ENCODE measurements around the gene ZNF460. TPM values are rescaled to one million over a fixed set of nuclear protein-coding genes. Genes with fewer than 3 reads are reported as not detected.
"Not testable (repeated sequence)": the region's sequence is repeated elsewhere in the genome, so short reads cannot be mapped to it uniquely, and the experiment has no call there.

Gene ZNF460
- total and polyA plus RNA-seq, 5 donors from 2014 or later: 3.0 to 68.5 (median 6.0) TPM

GRCh38 chr19:57244513-57244912 lies 35.8 kb upstream of the ZNF460 start:
- Histone ChIP-seq H3K36me3 (ENCODE audit: control insufficient read depth, insufficient read depth, low read length) (peaks cover 47% of the 10 kb centered on the region), H3K4me1 (ENCODE audit: control insufficient read depth, insufficient read depth, low read length, poor library complexity, severe bottlenecking) (peaks cover 21% of the 10 kb centered on the region), H3K4me3 (ENCODE audit: low read depth, low read length) (no peak overlapping the region), H3K27ac (ENCODE audit: insufficient read depth, low read length, poor library complexity, severe bottlenecking) (no peak overlapping the region), H3K27me3 (ENCODE audit: control insufficient read depth, insufficient read depth, low read length) (no peaks in the 10 kb centered on the region), H3K9me3 (ENCODE audit: control insufficient read depth in 2 of 2, low read length in 2 of 2) (peaks cover 6 to 7% of the 10 kb centered on the region in 2 experiments)
- H3K27ac Mint-ChIP-seq: no peak overlapping the region
- H3K9me3 Mint-ChIP-seq: peaks cover 0 to 6% (median 3%) of the 10 kb centered on the region in 7 donors
- peaks cover 58% of the 10 kb centered on the region for H3K36me3 Mint-ChIP-seq
- ATAC-seq (ENCODE audit: low read depth in 2 of 2): no peak
- H3K4me1 Mint-ChIP-seq: peaks cover 11 to 50% (median 26%) of the 10 kb centered on the region in 4 donors
- peak overlapping the region in 1 of 4 donors; percentile 35 for H3K4me3 Mint-ChIP-seq
- peaks cover 5% of the 10 kb centered on the region for H3K27me3 Mint-ChIP-seq
- DNase-seq: no peak

GRCh38 chr19:57245066-57245465 lies 35.2 kb upstream of the ZNF460 start:
- H3K27ac ChIP-seq (ENCODE audit: insufficient read depth, low read length, poor library complexity, severe bottlenecking): no peak overlapping the region
- ATAC-seq (ENCODE audit: low read depth in 2 of 2): no peak
- H3K4me3 ChIP-seq (ENCODE audit: low read depth, low read length): no peak overlapping the region
- peaks cover 6 to 7% of the 10 kb centered on the region in 2 experiments for H3K9me3 ChIP-seq (ENCODE audit: control insufficient read depth in 2 of 2, low read length in 2 of 2)
- peaks cover 4% of the 10 kb centered on the region for H3K27me3 Mint-ChIP-seq
- no peak overlapping the region for H3K27ac Mint-ChIP-seq
- H3K36me3 Mint-ChIP-seq: peaks cover 60% of the 10 kb centered on the region
- no peak for DNase-seq
- H3K4me3 Mint-ChIP-seq: no peak overlapping the region
- peaks cover 10 to 48% (median 26%) of the 10 kb centered on the region in 4 donors for H3K4me1 Mint-ChIP-seq
- peaks cover 0 to 7% (median 5%) of the 10 kb centered on the region in 7 donors for H3K9me3 Mint-ChIP-seq
- no peaks in the 10 kb centered on the region for H3K27me3 ChIP-seq (ENCODE audit: control insufficient read depth, insufficient read depth, low read length)
- H3K4me1 ChIP-seq (ENCODE audit: control insufficient read depth, insufficient read depth, low read length, poor library complexity, severe bottlenecking): peaks cover 18% of the 10 kb centered on the region
- H3K36me3 ChIP-seq (ENCODE audit: control insufficient read depth, insufficient read depth, low read length): peaks cover 49% of the 10 kb centered on the region

GRCh38 chr19:57245959-57246358 lies 34.3 kb upstream of the ZNF460 start:
- peaks cover 5 to 41% (median 26%) of the 10 kb centered on the region in 4 donors for H3K4me1 Mint-ChIP-seq
- Histone ChIP-seq H3K9me3 (ENCODE audit: control insufficient read depth in 2 of 2, low read length in 2 of 2) (peaks cover 9 to 11% of the 10 kb centered on the region in 2 experiments), H3K4me1 (ENCODE audit: control insufficient read depth, insufficient read depth, low read length, poor library complexity, severe bottlenecking) (peaks cover 14% of the 10 kb centered on the region), H3K27ac (ENCODE audit: insufficient read depth, low read length, poor library complexity, severe bottlenecking) (no peak overlapping the region), H3K27me3 (ENCODE audit: control insufficient read depth, insufficient read depth, low read length) (no peaks in the 10 kb centered on the region), H3K36me3 (ENCODE audit: control insufficient read depth, insufficient read depth, low read length) (peaks cover 56% of the 10 kb centered on the region), H3K4me3 (ENCODE audit: low read depth, low read length) (no peak overlapping the region)
- H3K4me3 Mint-ChIP-seq: no peak overlapping the region
- ATAC-seq (ENCODE audit: low read depth in 2 of 2) (no peak), DNase-seq (no peak)
- peaks cover 0 to 13% (median 10%) of the 10 kb centered on the region in 7 donors for H3K9me3 Mint-ChIP-seq
- no peak overlapping the region for H3K27ac Mint-ChIP-seq
- no peaks in the 10 kb centered on the region for H3K27me3 Mint-ChIP-seq
- H3K36me3 Mint-ChIP-seq: peaks cover 67% of the 10 kb centered on the region

GRCh38 chr19:57248646-57249045 lies 31.6 kb upstream of the ZNF460 start:
- H3K4me3 ChIP-seq (ENCODE audit: low read depth, low read length): no peak overlapping the region
- H3K36me3 Mint-ChIP-seq: peaks cover 85% of the 10 kb centered on the region

GRCh38 chr19:57249329-57249728 lies 31.0 kb upstream of the ZNF460 start:
- Histone ChIP-seq H3K9me3 (ENCODE audit: control insufficient read depth in 2 of 2, low read length in 2 of 2) (peaks cover 41 to 43% of the 10 kb centered on the region in 2 experiments), H3K4me1 (ENCODE audit: control insufficient read depth, insufficient read depth, low read length, poor library complexity, severe bottlenecking) (no peaks in the 10 kb centered on the region), H3K36me3 (ENCODE audit: control insufficient read depth, insufficient read depth, low read length) (peaks cover 84% of the 10 kb centered on the region), H3K27me3 (ENCODE audit: control insufficient read depth, insufficient read depth, low read length) (no peaks in the 10 kb centered on the region), H3K4me3 (ENCODE audit: low read depth, low read length) (no peak overlapping the region), H3K27ac (ENCODE audit: insufficient read depth, low read length, poor library complexity, severe bottlenecking) (no peak overlapping the region)
- ATAC-seq (ENCODE audit: low read depth in 2 of 2) (no peak), DNase-seq (no peak)
- Mint-ChIP-seq H3K36me3 (peaks cover 86% of the 10 kb centered on the region), H3K27me3 (no peaks in the 10 kb centered on the region), H3K27ac (no peak overlapping the region), H3K4me3 (no peak overlapping the region), H3K4me1 (peaks cover 0 to 12% (median 8%) of the 10 kb centered on the region in 4 donors), H3K9me3 (peaks cover 4 to 40% (median 21%) of the 10 kb centered on the region in 7 donors)

More at GRCh38 chr19:57248646-57249045, 31.6 kb upstream of the ZNF460 start:
- ATAC-seq (ENCODE audit: low read depth in 2 of 2) (no peak), DNase-seq (no peak)
- Mint-ChIP-seq H3K9me3 (peaks cover 4 to 33% (median 20%) of the 10 kb centered on the region in 7 donors), H3K4me1 (peaks cover 0 to 17% (median 8%) of the 10 kb centered on the region in 4 donors), H3K27me3 (no peaks in the 10 kb centered on the region), H3K4me3 (no peak overlapping the region), H3K27ac (peak overlapping the region in 1 of 3 donors; percentile 56)
- Histone ChIP-seq H3K36me3 (ENCODE audit: control insufficient read depth, insufficient read depth, low read length) (peaks cover 81% of the 10 kb centered on the region), H3K27me3 (ENCODE audit: control insufficient read depth, insufficient read depth, low read length) (no peaks in the 10 kb centered on the region), H3K27ac (ENCODE audit: insufficient read depth, low read length, poor library complexity, severe bottlenecking) (no peak overlapping the region), H3K4me1 (ENCODE audit: control insufficient read depth, insufficient read depth, low read length, poor library complexity, severe bottlenecking) (no peaks in the 10 kb centered on the region), H3K9me3 (ENCODE audit: control insufficient read depth in 2 of 2, low read length in 2 of 2) (peaks cover 35 to 36% of the 10 kb centered on the region in 2 experiments)

- not testable (repeated sequence) for ATAC-seq (ENCODE audit: low read depth in 2 of 2); H3K27me3 ChIP-seq (ENCODE audit: control insufficient read depth, insufficient read depth, low read length); H3K4me1 ChIP-seq (ENCODE audit: control insufficient read depth, insufficient read depth, low read length, poor library complexity, severe bottlenecking); H3K4me3 Mint-ChIP-seq; H3K27me3 Mint-ChIP-seq; DNase-seq; H3K4me3 ChIP-seq (ENCODE audit: low read depth, low read length); H3K27ac ChIP-seq (ENCODE audit: insufficient read depth, low read length, poor library complexity, severe bottlenecking); H3K27ac Mint-ChIP-seq
- Mint-ChIP-seq H3K36me3 (peaks cover 74% of the 10 kb centered on the region), H3K4me1 (peaks cover 0 to 10% (median 9%) of the 10 kb centered on the region in 4 donors), H3K9me3 (peaks cover 6 to 66% (median 31%) of the 10 kb centered on the region in 7 donors)
- Histone ChIP-seq H3K36me3 (ENCODE audit: control insufficient read depth, insufficient read depth, low read length) (peaks cover 59% of the 10 kb centered on the region), H3K9me3 (ENCODE audit: control insufficient read depth in 2 of 2, low read length in 2 of 2) (peaks cover 48 to 72% of the 10 kb centered on the region in 2 experiments)
Measured at GRCh38 chr19:57253767-57254166, 26.5 kb upstream of the ZNF460 start.

GRCh38 chr19:57262044-57262443 lies 18.2 kb upstream of the ZNF460 start:
- Histone ChIP-seq H3K4me3 (ENCODE audit: low read depth, low read length) (no peak overlapping the region), H3K36me3 (ENCODE audit: control insufficient read depth, insufficient read depth, low read length) (peaks cover 7% of the 10 kb centered on the region), H3K27me3 (ENCODE audit: control insufficient read depth, insufficient read depth, low read length) (no peaks in the 10 kb centered on the region), H3K4me1 (ENCODE audit: control insufficient read depth, insufficient read depth, low read length, poor library complexity, severe bottlenecking) (no peaks in the 10 kb centered on the region), H3K9me3 (ENCODE audit: control insufficient read depth in 2 of 2, low read length in 2 of 2) (peaks cover 38 to 51% of the 10 kb centered on the region in 2 experiments), H3K27ac (ENCODE audit: insufficient read depth, low read length, poor library complexity, severe bottlenecking) (no peak overlapping the region)
- Mint-ChIP-seq H3K27ac (no peak overlapping the region), H3K36me3 (peaks cover 47% of the 10 kb centered on the region), H3K4me1 (peaks cover 0 to 8% (median 6%) of the 10 kb centered on the region in 4 donors), H3K27me3 (peaks cover 5% of the 10 kb centered on the region), H3K4me3 (no peak overlapping the region), H3K9me3 (peaks cover 2 to 64% (median 27%) of the 10 kb centered on the region in 7 donors)
- no peak for ATAC-seq (ENCODE audit: low read depth in 2 of 2)
- no peak for DNase-seq

GRCh38 chr19:57263244-57263741 lies 17.0 kb upstream of the ZNF460 start:
- Mint-ChIP-seq H3K9me3 (peaks cover 0 to 61% (median 23%) of the 10 kb centered on the region in 7 donors), H3K36me3 (peaks cover 46% of the 10 kb centered on the region)

More at GRCh38 chr19:57263244-57263741, 17.0 kb upstream of the ZNF460 start:
- Histone ChIP-seq H3K27me3 (ENCODE audit: control insufficient read depth, insufficient read depth, low read length) (no peaks in the 10 kb centered on the region), H3K9me3 (ENCODE audit: control insufficient read depth in 2 of 2, low read length in 2 of 2) (peaks cover 37 to 51% of the 10 kb centered on the region in 2 experiments), H3K4me1 (ENCODE audit: control insufficient read depth, insufficient read depth, low read length, poor library complexity, severe bottlenecking) (no peaks in the 10 kb centered on the region), H3K36me3 (ENCODE audit: control insufficient read depth, insufficient read depth, low read length) (peaks cover 7% of the 10 kb centered on the region), H3K4me3 (ENCODE audit: low read depth, low read length) (no peak overlapping the region), H3K27ac (ENCODE audit: insufficient read depth, low read length, poor library complexity, severe bottlenecking) (no peak overlapping the region)
- ATAC-seq (ENCODE audit: low read depth in 2 of 2) (no peak), DNase-seq (no peak)
- H3K4me1 Mint-ChIP-seq: peaks cover 0 to 6% (median 3%) of the 10 kb centered on the region in 4 donors
- no peak overlapping the region for H3K27ac Mint-ChIP-seq
- no peak overlapping the region for H3K4me3 Mint-ChIP-seq
- H3K27me3 Mint-ChIP-seq: peaks cover 5% of the 10 kb centered on the region
